Measurements from ENCODE around the gene PDCD1. TPM values are rescaled to one million over a fixed set of nuclear protein-coding genes. Genes with fewer than 3 reads are reported as not detected.

The PDCD1 gene
- total and polyA plus RNA-seq, 2 of the 13 experiments (the other 11 are each of a cell fraction or from before 2014, with no cell fraction given): 0.04 TPM; not detected in 1

- no peak overlapping the region for H3K9ac ChIP-seq (ENCODE audit: insufficient read depth, low read depth, low read length)
- FAIRE-seq: no peak
- H3K9me3 ChIP-seq (ENCODE audit: low read length): no peaks in the 10 kb centered on the region
- no peak overlapping the region for H3K4me2 ChIP-seq (ENCODE audit: low read depth, low read length)
- H2AFZ ChIP-seq (ENCODE audit: low read length): no peak overlapping the region
- TF ChIP-seq ZNF3 (CRISPR knock-in tag; IDR thresholded peaks at IDR 0.05): no peak
- 0 out of 2 replicates have a peak, but pooled peaks have one; percentile 27 for TF ChIP-seq CREB1 (IDR thresholded peaks at IDR 0.05)
- no peak for TF ChIP-seq CREB1 (CRISPR knock-in tag; IDR thresholded peaks at IDR 0.05)
- in situ Hi-C loops (cut with HindIII; ENCODE audit: extremely low pct_ligation_motif_present, low pct_unique_long_range_greater_than_20kb) (no loop called here), intact Hi-C loops (cut with micrococcal nuclease; ENCODE audit: unreplicated experiment) (no loop called here)
- no peak overlapping the region for H3K27ac ChIP-seq (ENCODE audit: extremely low read length, insufficient read depth, low read length)
- no peak for ATAC-seq
- BruUV-seq (replicated peaks): no TSS peak
- ChIA-PET POLR2A (no interaction called here), CTCF (ENCODE audit: low intra/inter-chr PET ratio, low total read pairs) (no interaction called here)
- DNase-seq (ENCODE audit: low spot score): no peak
- peaks cover 14% of the 10 kb centered on the region for H3K4me1 ChIP-seq (ENCODE audit: insufficient read depth, low read length)
- H3K79me2 ChIP-seq (ENCODE audit: insufficient read depth, low read length): no peaks in the 10 kb centered on the region
- peaks cover 12 to 78% of the 10 kb centered on the region in 2 experiments; a peak in 4 of 5 replicates for H3K27me3 ChIP-seq (ENCODE audit: control insufficient read depth in 1 of 2, insufficient read depth in 2 of 2, low read length in 2 of 2)
- H3K4me3 ChIP-seq (replicated peaks in 1 of 3; ENCODE audit: insufficient read depth in 1 of 3, low read depth in 2 of 3, low read length in 3 of 3): no peak overlapping the region
- no peaks in the 10 kb centered on the region for H3K36me3 ChIP-seq (replicated peaks in 1 of 2; ENCODE audit: control insufficient read depth in 1 of 2, insufficient read depth in 2 of 2, low read length in 2 of 2)
- 47% methylated on average over 22 of the region's 22 CpGs for WGBS (ENCODE audit: low lambda C conversion rate)
- 0 out of 2 replicates have a peak, but pooled peaks cover 5% of the 10 kb centered on the region for H4K20me1 ChIP-seq (ENCODE audit: insufficient read depth, low read length)
Measured at GRCh38 chr2:241862775-241863535, 4.3 kb upstream of the PDCD1 start.

- no peak overlapping the region for H3K9ac ChIP-seq (ENCODE audit: insufficient read depth, low read depth, low read length)
- no peak overlapping the region for H3K4me2 ChIP-seq (ENCODE audit: low read depth, low read length)
- no peaks in the 10 kb centered on the region for H3K79me2 ChIP-seq (ENCODE audit: insufficient read depth, low read length)
- BruUV-seq (replicated peaks): no TSS peak
- H3K4me3 ChIP-seq (replicated peaks in 1 of 3; ENCODE audit: insufficient read depth in 1 of 3, low read depth in 2 of 3, low read length in 3 of 3): no peak overlapping the region
- no peak for ATAC-seq
- intact Hi-C loops (cut with micrococcal nuclease; ENCODE audit: unreplicated experiment): no loop called here
- no peaks in the 10 kb centered on the region for H3K36me3 ChIP-seq (replicated peaks in 1 of 2; ENCODE audit: control insufficient read depth in 1 of 2, insufficient read depth in 2 of 2, low read length in 2 of 2)
- peaks cover 14 to 82% of the 10 kb centered on the region in 2 experiments for H3K27me3 ChIP-seq (ENCODE audit: control insufficient read depth in 1 of 2, insufficient read depth in 2 of 2, low read length in 2 of 2)
- H4K20me1 ChIP-seq (ENCODE audit: insufficient read depth, low read length): 0 out of 2 replicates have a peak, but pooled peaks cover 5% of the 10 kb centered on the region
- ChIA-PET POLR2A (no interaction called here), CTCF (ENCODE audit: low intra/inter-chr PET ratio, low total read pairs) (no interaction called here)
- no peak overlapping the region for H3K27ac ChIP-seq (ENCODE audit: extremely low read length, insufficient read depth, low read length)
- no peak for DNase-seq (ENCODE audit: low spot score)
- no peak overlapping the region for H2AFZ ChIP-seq (ENCODE audit: low read length)
- TF ChIP-seq, protein P1, sequence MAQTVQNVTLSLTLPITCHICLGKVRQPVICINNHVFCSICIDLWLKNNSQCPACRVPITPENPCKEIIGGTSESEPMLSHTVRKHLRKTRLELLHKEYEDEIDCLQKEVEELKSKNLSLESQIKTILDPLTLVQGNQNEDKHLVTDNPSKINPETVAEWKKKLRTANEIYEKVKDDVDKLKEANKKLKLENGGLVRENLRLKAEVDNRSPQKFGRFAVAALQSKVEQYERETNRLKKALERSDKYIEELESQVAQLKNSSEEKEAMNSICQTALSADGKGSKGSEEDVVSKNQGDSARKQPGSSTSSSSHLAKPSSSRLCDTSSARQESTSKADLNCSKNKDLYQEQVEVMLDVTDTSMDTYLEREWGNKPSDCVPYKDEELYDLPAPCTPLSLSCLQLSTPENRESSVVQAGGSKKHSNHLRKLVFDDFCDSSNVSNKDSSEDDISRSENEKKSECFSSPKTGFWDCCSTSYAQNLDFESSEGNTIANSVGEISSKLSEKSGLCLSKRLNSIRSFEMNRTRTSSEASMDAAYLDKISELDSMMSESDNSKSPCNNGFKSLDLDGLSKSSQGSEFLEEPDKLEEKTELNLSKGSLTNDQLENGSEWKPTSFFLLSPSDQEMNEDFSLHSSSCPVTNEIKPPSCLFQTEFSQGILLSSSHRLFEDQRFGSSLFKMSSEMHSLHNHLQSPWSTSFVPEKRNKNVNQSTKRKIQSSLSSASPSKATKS (CRISPR knock-in tag; IDR thresholded peaks at IDR 0.05): no peak
- TF ChIP-seq AKAP8 (CRISPR knock-in tag; IDR thresholded peaks at IDR 0.05): no peak
- TF ChIP-seq ZNF296 (CRISPR knock-in tag; conservative IDR thresholded peaks at IDR 0.05): no peak
- TF ChIP-seq RARA (CRISPR knock-in tag; IDR thresholded peaks at IDR 0.05): no peak
- no peak for TF ChIP-seq KDM4B (CRISPR knock-in tag; IDR thresholded peaks at IDR 0.05)
- FAIRE-seq: no peak
- H3K9me3 ChIP-seq (ENCODE audit: low read length): no peaks in the 10 kb centered on the region
- in situ Hi-C loops (cut with HindIII; ENCODE audit: extremely low pct_ligation_motif_present, low pct_unique_long_range_greater_than_20kb): no loop called here
- WGBS (ENCODE audit: low lambda C conversion rate): 29% methylated on average over 8 of the region's 8 CpGs
- peaks cover 14% of the 10 kb centered on the region for H3K4me1 ChIP-seq (ENCODE audit: insufficient read depth, low read length)
Measured at GRCh38 chr2:241862093-241862492, 3.4 kb upstream of the PDCD1 start.
